ENCODE results near the gene GNAZ.

GNAZ gene

DNA sequence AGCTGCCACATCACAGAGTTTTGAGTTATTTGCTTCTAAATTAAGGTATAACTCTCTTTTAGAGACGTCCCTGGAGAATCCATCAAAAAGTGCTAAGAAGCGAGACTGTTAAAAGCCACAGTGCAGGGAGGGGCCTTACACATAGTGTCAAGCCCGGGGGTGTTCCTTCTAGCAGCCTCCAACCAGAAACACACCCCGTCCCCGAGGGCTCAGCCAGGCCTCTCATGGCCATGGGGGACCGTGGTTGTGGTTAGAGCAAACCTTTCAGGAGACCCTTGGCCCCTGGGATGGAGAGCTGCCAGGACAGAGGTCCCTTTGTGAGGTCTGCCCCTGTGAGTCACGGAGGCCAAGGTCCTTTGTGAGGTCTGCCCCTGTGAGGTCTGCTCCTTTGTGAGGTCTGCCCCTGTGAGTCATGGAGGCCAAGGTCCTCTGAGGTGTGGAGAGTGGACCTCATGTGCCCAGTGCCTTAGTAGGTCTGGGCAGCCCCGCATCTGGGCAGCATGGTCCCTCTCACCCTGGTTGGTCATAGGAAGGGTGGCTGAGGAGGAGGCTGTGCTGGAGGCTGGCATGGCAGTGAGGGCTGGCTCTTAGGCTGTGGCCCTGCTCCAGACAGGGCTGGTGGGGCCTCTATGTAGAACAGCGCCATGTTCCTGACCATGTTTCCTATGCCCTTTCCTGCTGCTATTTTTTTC, 5.4 kb downstream of the GNAZ start:
- Histone ChIP-seq H3K4me3 (replicated peaks; ENCODE audit: insufficient read depth, low read length) (no peak overlapping the region), H3K27me3 (ENCODE audit: insufficient read depth, poor library complexity, severe bottlenecking) (peaks cover 13% of the 10 kb centered on the region), H3K27ac (replicated peaks) (no peak overlapping the region)
- TF ChIP-seq, protein P1, sequence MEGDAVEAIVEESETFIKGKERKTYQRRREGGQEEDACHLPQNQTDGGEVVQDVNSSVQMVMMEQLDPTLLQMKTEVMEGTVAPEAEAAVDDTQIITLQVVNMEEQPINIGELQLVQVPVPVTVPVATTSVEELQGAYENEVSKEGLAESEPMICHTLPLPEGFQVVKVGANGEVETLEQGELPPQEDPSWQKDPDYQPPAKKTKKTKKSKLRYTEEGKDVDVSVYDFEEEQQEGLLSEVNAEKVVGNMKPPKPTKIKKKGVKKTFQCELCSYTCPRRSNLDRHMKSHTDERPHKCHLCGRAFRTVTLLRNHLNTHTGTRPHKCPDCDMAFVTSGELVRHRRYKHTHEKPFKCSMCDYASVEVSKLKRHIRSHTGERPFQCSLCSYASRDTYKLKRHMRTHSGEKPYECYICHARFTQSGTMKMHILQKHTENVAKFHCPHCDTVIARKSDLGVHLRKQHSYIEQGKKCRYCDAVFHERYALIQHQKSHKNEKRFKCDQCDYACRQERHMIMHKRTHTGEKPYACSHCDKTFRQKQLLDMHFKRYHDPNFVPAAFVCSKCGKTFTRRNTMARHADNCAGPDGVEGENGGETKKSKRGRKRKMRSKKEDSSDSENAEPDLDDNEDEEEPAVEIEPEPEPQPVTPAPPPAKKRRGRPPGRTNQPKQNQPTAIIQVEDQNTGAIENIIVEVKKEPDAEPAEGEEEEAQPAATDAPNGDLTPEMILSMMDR (IDR thresholded peaks at IDR 0.05; ENCODE audit: insufficient read depth, low read length), result no peak
- TF ChIP-seq POLR2AphosphoS5 (IDR thresholded peaks at IDR 0.05; ENCODE audit: low read depth), result no peak
- no peak for TF ChIP-seq SPI1 (IDR thresholded peaks at IDR 0.05; ENCODE audit: borderline replicate concordance, low read depth)
- TF ChIP-seq GABPA (IDR thresholded peaks at IDR 0.05; ENCODE audit: low read depth), result no peak
- TF ChIP-seq, protein P2, sequence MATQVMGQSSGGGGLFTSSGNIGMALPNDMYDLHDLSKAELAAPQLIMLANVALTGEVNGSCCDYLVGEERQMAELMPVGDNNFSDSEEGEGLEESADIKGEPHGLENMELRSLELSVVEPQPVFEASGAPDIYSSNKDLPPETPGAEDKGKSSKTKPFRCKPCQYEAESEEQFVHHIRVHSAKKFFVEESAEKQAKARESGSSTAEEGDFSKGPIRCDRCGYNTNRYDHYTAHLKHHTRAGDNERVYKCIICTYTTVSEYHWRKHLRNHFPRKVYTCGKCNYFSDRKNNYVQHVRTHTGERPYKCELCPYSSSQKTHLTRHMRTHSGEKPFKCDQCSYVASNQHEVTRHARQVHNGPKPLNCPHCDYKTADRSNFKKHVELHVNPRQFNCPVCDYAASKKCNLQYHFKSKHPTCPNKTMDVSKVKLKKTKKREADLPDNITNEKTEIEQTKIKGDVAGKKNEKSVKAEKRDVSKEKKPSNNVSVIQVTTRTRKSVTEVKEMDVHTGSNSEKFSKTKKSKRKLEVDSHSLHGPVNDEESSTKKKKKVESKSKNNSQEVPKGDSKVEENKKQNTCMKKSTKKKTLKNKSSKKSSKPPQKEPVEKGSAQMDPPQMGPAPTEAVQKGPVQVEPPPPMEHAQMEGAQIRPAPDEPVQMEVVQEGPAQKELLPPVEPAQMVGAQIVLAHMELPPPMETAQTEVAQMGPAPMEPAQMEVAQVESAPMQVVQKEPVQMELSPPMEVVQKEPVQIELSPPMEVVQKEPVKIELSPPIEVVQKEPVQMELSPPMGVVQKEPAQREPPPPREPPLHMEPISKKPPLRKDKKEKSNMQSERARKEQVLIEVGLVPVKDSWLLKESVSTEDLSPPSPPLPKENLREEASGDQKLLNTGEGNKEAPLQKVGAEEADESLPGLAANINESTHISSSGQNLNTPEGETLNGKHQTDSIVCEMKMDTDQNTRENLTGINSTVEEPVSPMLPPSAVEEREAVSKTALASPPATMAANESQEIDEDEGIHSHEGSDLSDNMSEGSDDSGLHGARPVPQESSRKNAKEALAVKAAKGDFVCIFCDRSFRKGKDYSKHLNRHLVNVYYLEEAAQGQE (IDR thresholded peaks at IDR 0.05; ENCODE audit: insufficient replicate concordance, low read depth), result no peak
- DNase-seq (ENCODE audit: low read depth in 1 of 2, low spot score in 1 of 2), result no peak

DNA sequence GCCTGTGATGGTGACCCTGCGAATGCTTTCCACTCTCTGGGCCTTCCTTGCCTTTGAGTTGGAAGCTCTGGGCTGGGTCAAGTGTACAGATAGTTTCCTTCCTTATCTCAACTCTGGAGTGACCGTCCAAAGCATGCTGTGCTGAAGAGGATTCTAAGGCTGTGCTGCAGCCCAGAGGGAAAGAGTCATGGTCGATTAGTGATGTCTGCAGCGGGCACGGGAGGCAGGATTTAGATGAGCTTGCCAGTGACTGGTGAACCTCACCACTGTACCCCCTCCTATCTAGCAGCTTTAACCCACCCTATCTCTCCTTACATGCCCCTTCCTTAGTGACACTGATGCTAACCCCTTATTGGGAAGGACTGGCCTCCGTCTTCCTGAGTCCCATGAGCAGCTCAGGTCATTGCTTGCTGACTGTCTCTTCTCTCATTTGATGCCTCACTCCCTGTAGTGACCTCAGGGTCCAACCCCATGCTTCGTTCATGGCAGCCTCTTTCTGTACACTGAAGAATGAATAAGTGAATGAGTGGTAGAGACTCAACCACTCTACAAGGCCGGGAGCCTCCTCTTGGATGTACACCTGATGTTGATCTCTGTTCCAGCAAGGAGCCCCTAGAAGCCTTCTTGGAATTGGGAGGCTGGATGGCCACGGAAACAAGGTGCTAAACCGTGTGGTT, 6.7 kb downstream of the GNAZ start:
- Histone ChIP-seq H3K4me3 (replicated peaks; ENCODE audit: insufficient read depth, low read length) (no peak overlapping the region), H3K27ac (replicated peaks) (no peak overlapping the region), H3K27me3 (ENCODE audit: insufficient read depth, poor library complexity, severe bottlenecking) (peaks cover 4% of the 10 kb centered on the region)
- DNase-seq (ENCODE audit: low read depth in 1 of 2, low spot score in 1 of 2), result no peak
- TF ChIP-seq, protein P2 (IDR thresholded peaks at IDR 0.05; ENCODE audit: insufficient replicate concordance, low read depth), result no peak
- TF ChIP-seq POLR2AphosphoS5 (IDR thresholded peaks at IDR 0.05; ENCODE audit: low read depth), result no peak
- TF ChIP-seq, protein P1 (IDR thresholded peaks at IDR 0.05; ENCODE audit: insufficient read depth, low read length), result no peak

DNA sequence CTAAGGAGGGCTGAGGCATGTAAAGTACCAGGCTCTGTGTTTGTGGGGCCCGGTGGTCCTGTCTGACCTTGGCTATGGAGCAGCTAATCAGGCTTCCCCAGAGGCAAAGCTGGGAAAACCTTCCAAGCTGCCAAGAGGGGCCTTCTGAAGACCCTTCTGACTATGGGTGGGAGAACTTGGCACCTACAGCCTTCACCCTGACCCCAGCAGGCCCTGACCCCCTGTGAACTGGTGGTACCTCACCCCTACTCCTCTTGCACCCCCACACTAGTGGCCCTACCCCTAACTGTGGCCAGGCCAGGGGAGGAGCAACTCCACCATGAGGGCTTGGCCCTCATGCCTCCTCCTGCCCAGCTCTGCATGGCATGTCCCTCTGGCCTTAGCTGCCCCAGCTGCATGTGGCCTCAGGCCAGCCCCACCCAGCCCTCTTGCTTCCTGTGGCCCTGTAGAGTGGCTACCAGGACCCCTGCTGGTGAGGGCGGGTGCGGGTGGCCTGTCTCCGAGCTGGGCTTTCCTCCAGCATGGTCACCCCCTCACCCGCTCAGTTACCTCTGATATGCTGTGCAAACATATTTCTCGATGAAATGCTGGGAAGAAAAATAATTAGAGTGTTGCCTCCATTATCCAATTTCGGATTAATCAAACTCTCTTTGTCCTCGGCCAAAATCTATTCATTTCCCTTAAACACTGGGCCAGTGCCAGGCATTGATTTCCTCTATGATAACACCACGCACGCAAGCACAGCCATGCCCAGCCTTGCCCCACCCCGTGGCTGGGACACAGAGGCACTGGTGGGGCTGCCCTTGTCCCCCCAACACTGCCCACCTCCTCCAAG, 7.5 kb downstream of the GNAZ start:
- H3K4me3 ChIP-seq (replicated peaks; ENCODE audit: insufficient read depth, low read length), result no peak overlapping the region
- TF ChIP-seq, protein P1 (IDR thresholded peaks at IDR 0.05; ENCODE audit: insufficient read depth, low read length), result no peak
- TF ChIP-seq POLR2AphosphoS5 (IDR thresholded peaks at IDR 0.05; ENCODE audit: low read depth), result no peak
- no peak for TF ChIP-seq SPI1 (IDR thresholded peaks at IDR 0.05; ENCODE audit: borderline replicate concordance, low read depth)
- no peak for TF ChIP-seq GABPA (IDR thresholded peaks at IDR 0.05; ENCODE audit: low read depth)
- TF ChIP-seq, protein P2 (IDR thresholded peaks at IDR 0.05; ENCODE audit: insufficient replicate concordance, low read depth), result no peak
- no peak for DNase-seq (ENCODE audit: low read depth in 1 of 2, low spot score in 1 of 2)
- no peaks in the 10 kb centered on the region for H3K27me3 ChIP-seq (ENCODE audit: insufficient read depth, poor library complexity, severe bottlenecking)
- H3K27ac ChIP-seq (replicated peaks), result no peak overlapping the region

All from HL-60 (cell line).